GM19372 (cell line): ENCODE measurements around the gene ANKFN1.

Experiments
- ATAC-seq: cut with Tn5 transposase; IDR thresholded peaks from one replicate; pipeline ENCODE4 v1.9.1; 2021; ENCODE audit warnings: mild to moderate bottlenecking, low read depth, moderate library complexity; ENCODE audit not compliant: unreplicated experiment

Gene ANKFN1

GRCh38 chr17:56152874-56153602 is at the start of gene ANKFN1:
Gene ANKFN1 (plus strand): TSS chr17:56153475. CDS start chr17:56212668, 59,193 bp downstream.
- ATAC-seq = no peak

- no peak for ATAC-seq
Measured at GRCh38 chr17:56108811-56109284, 44.4 kb upstream of the ANKFN1 start.

GRCh38 chr17:56109836-56110235 is 43.4 kb upstream of the ANKFN1 start:
- ATAC-seq = no peak

GRCh38 chr17:56110463-56111135 is 42.7 kb upstream of the ANKFN1 start:
- ATAC-seq = no peak

GRCh38 chr17:56111706-56112485 is 41.4 kb upstream of the ANKFN1 start:
- no peak for ATAC-seq

GRCh38 chr17:56113486-56113885 is 39.8 kb upstream of the ANKFN1 start:
- no peak for ATAC-seq

GRCh38 chr17:56114469-56114868 is 38.8 kb upstream of the ANKFN1 start:
- ATAC-seq = no peak

GRCh38 chr17:56119191-56119590 is 34.1 kb upstream of the ANKFN1 start:
- ATAC-seq = no peak

- no peak for ATAC-seq
Measured at GRCh38 chr17:56119936-56120335, 33.3 kb upstream of the ANKFN1 start.

GRCh38 chr17:56121191-56122051 is 31.9 kb upstream of the ANKFN1 start:
- no peak for ATAC-seq

GRCh38 chr17:56125830-56126819 is 27.1 kb upstream of the ANKFN1 start:
- ATAC-seq = no peak

- ATAC-seq = no peak
Measured at GRCh38 chr17:56130026-56130425, 23.2 kb upstream of the ANKFN1 start.

GRCh38 chr17:56130631-56131030 is 22.6 kb upstream of the ANKFN1 start:
- no peak for ATAC-seq

GRCh38 chr17:56131431-56131830 is 21.8 kb upstream of the ANKFN1 start:
- ATAC-seq = no peak

GRCh38 chr17:56136301-56136700 is 17.0 kb upstream of the ANKFN1 start:
- ATAC-seq = no peak

- no peak for ATAC-seq
Measured at GRCh38 chr17:56141046-56141839, 12.0 kb upstream of the ANKFN1 start.

GRCh38 chr17:56142325-56142724 is 10.9 kb upstream of the ANKFN1 start:
- no peak for ATAC-seq

- no peak for ATAC-seq
Measured at GRCh38 chr17:56142781-56143180, 10.5 kb upstream of the ANKFN1 start.
